ENCODE results near the gene PROC. TPM values are rescaled to one million over a fixed set of nuclear protein-coding genes. Genes with fewer than 3 reads are reported as not detected.

PROC gene
- total RNA-seq, 4 donors from 2014 or later: not detected

DNA sequence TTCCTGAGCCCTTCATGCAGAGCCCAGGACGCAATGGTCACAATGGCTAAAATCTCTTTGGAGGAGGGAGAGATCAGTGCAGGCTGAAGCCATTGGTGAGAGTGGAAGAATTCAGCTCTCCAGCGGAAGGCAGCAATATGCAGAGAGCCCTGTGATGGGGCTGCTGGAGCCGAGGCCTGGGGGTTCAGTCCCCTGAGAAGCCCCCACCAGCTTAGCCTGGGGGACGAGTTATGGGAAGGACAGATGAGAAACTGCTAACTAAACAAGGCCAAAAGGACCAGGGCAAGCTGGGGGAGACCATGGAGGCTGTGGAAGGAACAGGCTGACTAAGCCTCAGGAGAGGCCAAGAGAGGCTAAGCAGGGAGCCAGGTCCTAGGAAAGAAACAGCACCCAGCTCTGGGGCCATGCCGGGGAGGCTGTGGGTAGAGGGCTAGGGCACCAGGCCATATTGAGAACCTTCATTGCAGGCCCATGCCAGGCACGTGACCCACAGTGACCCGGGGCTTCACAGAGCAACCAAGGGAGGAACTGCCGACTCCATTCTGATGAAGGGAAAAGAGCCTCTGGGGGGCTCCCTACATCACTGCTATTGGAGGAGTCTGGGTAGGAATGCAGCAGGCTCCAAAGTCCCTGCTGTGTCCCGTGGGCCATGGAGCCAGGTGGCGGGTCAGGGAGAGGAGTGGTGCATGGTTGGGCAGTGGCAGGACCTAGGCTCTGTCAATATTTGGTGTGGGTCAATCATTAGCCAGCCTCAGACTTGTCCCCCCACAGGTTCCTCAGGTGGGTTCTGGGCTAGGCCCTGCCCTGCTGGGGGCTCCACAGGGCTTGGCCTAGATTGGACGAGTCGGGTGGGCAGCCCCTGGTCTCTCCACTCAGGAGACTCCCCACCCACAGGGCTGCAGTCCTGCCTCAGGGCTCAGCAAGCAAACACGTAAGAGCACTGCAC lies 19.8 kb downstream of the PROC start:
- intact Hi-C loops (cut with DNase I): no loop called here
- DNase-seq (ENCODE audit: extremely low spot score): no peak
- 82% methylated on average over 11 of the region's 13 CpGs for WGBS
- H3K27me3 ChIP-seq: no peaks in the 10 kb centered on the region
- peaks cover 3 to 18% (median 8%) of the 10 kb centered on the region in 4 donors for H3K9me3 ChIP-seq
- H3K27ac ChIP-seq (replicated peaks in 1 of 4): no peak overlapping the region
- H3K4me1 ChIP-seq: no peaks in the 10 kb centered on the region
- TF ChIP-seq POLR2AphosphoS5 (IDR thresholded peaks at IDR 0.05) (no peak), POLR2A (IDR thresholded peaks at IDR 0.05; ENCODE audit: low read depth) (no peak), EP300 (IDR thresholded peaks at IDR 0.05) (no peak), CTCF (IDR thresholded peaks at IDR 0.05) (no peak)
- H3K36me3 ChIP-seq: no peaks in the 10 kb centered on the region
- no peak overlapping the region for H3K4me3 ChIP-seq

DNA sequence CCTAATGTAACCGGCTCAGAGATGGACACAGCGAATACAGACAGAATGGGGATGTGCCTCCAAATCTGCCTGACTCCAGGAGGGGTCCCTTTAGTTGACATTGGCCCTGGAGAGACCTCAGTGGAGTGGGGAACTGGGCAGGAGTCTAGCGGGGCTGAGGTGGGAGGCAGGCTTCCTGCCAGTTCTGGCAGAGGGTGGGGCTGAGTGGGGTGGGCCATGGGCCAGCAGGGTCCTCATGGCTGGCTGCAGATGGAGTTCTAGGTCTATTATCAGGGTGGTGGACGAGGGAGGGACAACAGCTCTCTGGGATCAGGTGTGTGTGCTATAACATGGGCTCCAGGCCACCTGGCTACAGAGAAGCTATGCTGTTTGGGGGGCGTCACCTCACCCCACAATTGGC lies 21.1 kb downstream of the PROC start:
- Histone ChIP-seq H3K27me3 (no peaks in the 10 kb centered on the region), H3K27ac (replicated peaks in 1 of 4) (no peak overlapping the region), H3K36me3 (no peaks in the 10 kb centered on the region), H3K4me3 (no peak overlapping the region), H3K9me3 (peaks cover 3 to 18% (median 8%) of the 10 kb centered on the region in 4 donors), H3K4me1 (no peaks in the 10 kb centered on the region)
- intact Hi-C loops (cut with DNase I): no loop called here
- 67% methylated on average over 3 of the region's 5 CpGs for WGBS
- no peak for TF ChIP-seq POLR2A (IDR thresholded peaks at IDR 0.05; ENCODE audit: low read depth)
- TF ChIP-seq EP300 (IDR thresholded peaks at IDR 0.05): no peak
- no peak for TF ChIP-seq CTCF (IDR thresholded peaks at IDR 0.05)
- TF ChIP-seq POLR2AphosphoS5 (IDR thresholded peaks at IDR 0.05): no peak
- no peak for DNase-seq (ENCODE audit: extremely low spot score)

DNA sequence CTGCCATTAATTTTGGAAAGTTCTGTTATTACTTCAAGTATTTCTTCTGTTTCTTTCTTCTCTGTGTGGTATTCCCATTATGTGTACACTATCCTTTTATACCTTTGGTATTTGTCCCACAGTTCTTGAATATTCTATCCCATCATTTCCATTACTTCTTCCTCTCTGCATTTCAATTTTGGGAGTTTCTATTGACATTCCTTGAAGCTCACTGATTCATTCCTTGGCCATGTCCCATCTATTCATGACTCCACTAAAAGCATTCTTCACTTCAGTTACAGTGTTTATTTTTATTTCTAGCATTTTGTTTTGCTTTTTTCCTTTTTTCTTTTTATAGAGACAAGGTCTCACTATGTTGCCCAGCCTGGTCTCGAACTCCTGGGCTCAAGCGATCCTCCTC lies 30.3 kb downstream of the PROC start:
- Histone ChIP-seq H3K27me3 (no peaks in the 10 kb centered on the region), H3K4me3 (no peak overlapping the region), H3K36me3 (no peaks in the 10 kb centered on the region), H3K27ac (replicated peaks in 1 of 4) (no peak overlapping the region), H3K9me3 (peaks cover 0 to 5% (median 0%) of the 10 kb centered on the region in 4 donors), H3K4me1 (no peaks in the 10 kb centered on the region)
- 90% methylated on average over 2 of the region's 2 CpGs for WGBS
- intact Hi-C loops (cut with DNase I): no loop called here
- DNase-seq (ENCODE audit: extremely low spot score): no peak
- TF ChIP-seq EP300 (IDR thresholded peaks at IDR 0.05) (no peak), POLR2AphosphoS5 (IDR thresholded peaks at IDR 0.05) (no peak), CTCF (IDR thresholded peaks at IDR 0.05) (no peak), POLR2A (IDR thresholded peaks at IDR 0.05; ENCODE audit: low read depth) (no peak)

- Histone ChIP-seq H3K9me3 (peaks cover 0 to 5% (median 0%) of the 10 kb centered on the region in 4 donors), H3K4me1 (no peaks in the 10 kb centered on the region), H3K36me3 (peaks cover 0 to 6% (median 0%) of the 10 kb centered on the region in 4 donors), H3K27ac (replicated peaks in 1 of 4) (no peak overlapping the region), H3K4me3 (no peak overlapping the region), H3K27me3 (no peaks in the 10 kb centered on the region)
- 84% methylated on average over 4 of the region's 4 CpGs for WGBS
- no peak for TF ChIP-seq POLR2A (IDR thresholded peaks at IDR 0.05; ENCODE audit: low read depth)
- no peak for TF ChIP-seq CTCF (IDR thresholded peaks at IDR 0.05)
- no peak for TF ChIP-seq EP300 (IDR thresholded peaks at IDR 0.05)
- TF ChIP-seq POLR2AphosphoS5 (IDR thresholded peaks at IDR 0.05): no peak
- intact Hi-C loops (cut with DNase I): no loop called here
- no peak for DNase-seq (ENCODE audit: extremely low spot score)
Observed at GRCh38 chr2:127449414-127449813, 31.2 kb downstream of the PROC start.

All from esophagus muscularis mucosa (tissue), 4 donors.